Neural progenitor cell (in vitro differentiated cells): ENCODE measurements around the gene RMND5A.

Source experiments
- CTCF ChIP-seq: fragments of 200-600 bp; sonication (generic); IDR thresholded peaks from 2 replicates; pipeline ENCODE4 v1.5.1; 2017; ENCODE audit warnings: antibody characterized with exemption, mild to moderate bottlenecking
- EZH2 ChIP-seq: fragments of 200-600 bp; sonication (generic); IDR thresholded peaks from 2 replicates; pipeline ENCODE4 v1.6.1; 2017; ENCODE audit warnings: antibody characterized with exemption, mild to moderate bottlenecking, moderate library complexity

- TF ChIP-seq EZH2 (no peak), CTCF (no peak)
Measured at GRCh38 chr2:86706935-86707334, 13.2 kb upstream of the RMND5A start.
